Mesenchymal stem cell (in vitro differentiated cells and primary cell): ENCODE measurements around the gene BCL6B.

Experiments used
- DNase-seq: peaks from one replicate; pipeline ENCODE4 v3.0.0-alpha.2; 2013
- H2AFZ ChIP-seq: one replicate; pipeline ENCODE4 v1.6.1; 2013; ENCODE audit warnings: low read depth, mild to moderate bottlenecking, control low read depth, inconsistent platforms, low read length, moderate library complexity
- H2AK5ac ChIP-seq: 2 replicates; pipeline ENCODE4 v1.6.1; 2013; ENCODE audit warnings: low read length, moderate library complexity, mild to moderate bottlenecking, inconsistent platforms; ENCODE audit not compliant: severe bottlenecking
- H2BK120ac ChIP-seq: one replicate; pipeline ENCODE4 v1.6.1; 2013; ENCODE audit warnings: low read depth, mild to moderate bottlenecking, inconsistent platforms, low read length, moderate library complexity
- H2BK12ac ChIP-seq, 2 experiments: one replicate each; pipeline ENCODE4 v1.6.1; 2013; ENCODE audit warnings: inconsistent platforms in 2 of 2, low read length in 2 of 2, mild to moderate bottlenecking in 2 of 2, moderate library complexity in 2 of 2, control low read depth in 1 of 2
- H2BK15ac ChIP-seq: one replicate; pipeline ENCODE4 v1.6.1; 2013; ENCODE audit warnings: mild to moderate bottlenecking, low read depth, inconsistent platforms; ENCODE audit not compliant: poor library complexity, severe bottlenecking
- H2BK5ac ChIP-seq: 2 replicates; pipeline ENCODE4 v1.6.1; 2013; ENCODE audit warnings: low read depth, mild to moderate bottlenecking, low read length, control low read depth, inconsistent platforms; ENCODE audit not compliant: poor library complexity, severe bottlenecking
- H3K14ac ChIP-seq, 2 experiments: one replicate each; pipeline ENCODE4 v1.6.1; 2013; ENCODE audit warnings: inconsistent platforms in 2 of 2, low read length in 2 of 2, control low read depth in 1 of 2, mild to moderate bottlenecking in 1 of 2, moderate library complexity in 1 of 2
- H3K18ac ChIP-seq, 2 experiments: one replicate each; pipeline ENCODE4 v1.6.1; 2013; ENCODE audit warnings: inconsistent platforms in 2 of 2, low read length in 2 of 2, control low read depth in 1 of 2, low read depth in 1 of 2, mild to moderate bottlenecking in 1 of 2
- H3K23ac ChIP-seq, 2 experiments: one replicate each; pipeline ENCODE4 v1.6.1; 2013; ENCODE audit warnings: inconsistent platforms in 2 of 2, low read length in 2 of 2, mild to moderate bottlenecking in 2 of 2, moderate library complexity in 2 of 2, control low read depth in 1 of 2
- H3K27ac ChIP-seq: 2 replicates; pipeline ENCODE4 v1.5.1; 2013; ENCODE audit warnings: mild to moderate bottlenecking, moderate library complexity, low read length, control low read depth, inconsistent platforms; ENCODE audit not compliant: poor library complexity, severe bottlenecking
- H3K27me3 ChIP-seq, 2 experiments: 2 replicates each; pipeline versions ENCODE4 v1.6.1 to v1.7.0; 2013; ENCODE audit warnings: low read length in 2 of 2, mild to moderate bottlenecking in 2 of 2, moderate library complexity in 2 of 2, control low read depth in 1 of 2, inconsistent platforms in 1 of 2; ENCODE audit not compliant: control insufficient read depth in 1 of 2, insufficient read depth in 1 of 2
- H3K36me3 ChIP-seq, 2 experiments: 2 replicates each; pipeline versions ENCODE4 v1.6.1 to v1.7.0; 2013; ENCODE audit warnings: low read length in 2 of 2, control low read depth in 1 of 2, inconsistent platforms in 1 of 2, low read depth in 1 of 2, mild to moderate bottlenecking in 1 of 2; ENCODE audit not compliant: insufficient read depth in 2 of 2, control insufficient read depth in 1 of 2
- H3K4ac ChIP-seq, 2 experiments: one replicate each; pipeline ENCODE4 v1.6.1; 2013; ENCODE audit warnings: inconsistent platforms in 2 of 2, low read length in 2 of 2, mild to moderate bottlenecking in 2 of 2, moderate library complexity in 2 of 2, control low read depth in 1 of 2, low read depth in 1 of 2
- H3K4me1 ChIP-seq: 2 replicates; pipeline ENCODE4 v1.6.1; 2013; ENCODE audit warnings: low read depth, low read length, control low read depth; ENCODE audit not compliant: control insufficient read depth, insufficient read depth
- H3K4me2 ChIP-seq: 2 replicates; pipeline ENCODE4 v1.6.1; 2013; ENCODE audit warnings: low read length, mild to moderate bottlenecking, inconsistent platforms; ENCODE audit not compliant: poor library complexity, severe bottlenecking
- H3K4me3 ChIP-seq, 2 experiments: 2 replicates each; pipeline versions ENCODE4 v1.5.1 to v1.7.0; 2013; ENCODE audit warnings: low read length in 2 of 2, mild to moderate bottlenecking in 2 of 2, control low read depth in 1 of 2, low read depth in 1 of 2; ENCODE audit not compliant: insufficient read depth in 1 of 2
- H3K79me1 ChIP-seq: replicated peaks from 2 replicates; pipeline ENCODE4 v1.6.1; 2013; ENCODE audit warnings: mild to moderate bottlenecking, control low read depth, low read length, inconsistent platforms; ENCODE audit not compliant: poor library complexity, severe bottlenecking
- H3K9ac ChIP-seq: 2 replicates; pipeline ENCODE4 v1.7.0; 2013; ENCODE audit warnings: mild to moderate bottlenecking, low read length, moderate library complexity
- H3K9me3 ChIP-seq: 2 replicates; pipeline ENCODE4 v1.7.0; 2013; ENCODE audit warnings: mild to moderate bottlenecking, low read length; ENCODE audit not compliant: control insufficient read depth
- H4K8ac ChIP-seq: one replicate; pipeline ENCODE4 v1.6.1; 2013; ENCODE audit warnings: inconsistent platforms, mild to moderate bottlenecking, low read length, moderate library complexity
- H4K91ac ChIP-seq: one replicate; pipeline ENCODE4 v1.6.1; 2013; ENCODE audit warnings: mild to moderate bottlenecking, low read length, inconsistent platforms
- WGBS: methylation state at CpG from one replicate; pipeline ENCODE4 v1.1.7; 2013; ENCODE audit warnings: mixed read lengths; 5-methylcytosine and 5-hydroxymethylcytosine counted together

BCL6B gene

DNA sequence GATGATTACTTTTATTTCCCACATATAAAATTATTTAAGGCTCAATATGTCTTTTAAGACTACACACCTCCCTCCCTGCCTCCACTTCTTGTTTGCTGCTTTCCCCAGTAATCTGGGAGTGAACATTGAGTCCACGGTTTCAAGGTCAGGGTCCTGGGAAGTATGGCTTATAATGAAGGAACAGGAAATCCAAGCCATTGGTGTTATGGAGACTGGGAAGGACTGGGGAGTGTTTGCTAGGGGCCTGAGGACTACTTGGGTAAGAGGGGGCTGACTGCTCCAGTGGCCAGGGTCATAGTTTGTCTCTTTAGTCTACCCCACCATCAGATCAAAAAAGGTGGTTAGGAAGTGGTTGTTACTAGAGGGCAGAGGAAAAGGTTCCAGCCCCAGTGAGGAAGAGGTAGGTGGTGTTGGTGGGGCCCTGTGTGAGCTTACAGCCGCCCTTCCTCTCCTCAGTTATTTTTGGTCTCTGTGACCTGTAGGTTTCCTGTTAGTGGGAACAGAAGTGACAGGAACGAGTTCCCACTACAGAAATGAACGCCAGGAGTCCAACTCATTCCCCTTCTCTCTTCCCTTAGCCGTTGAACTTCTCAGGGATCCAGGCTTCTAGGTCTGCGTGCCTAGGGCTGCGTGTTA lies 12.2 kb downstream of the BCL6B start:
- Histone ChIP-seq H3K4me1 (peaks cover 16% of the 10 kb centered on the region), H2BK120ac (peak overlapping the region; percentile 2), H3K27ac (peak overlapping the region; percentile 56), H4K8ac (peak overlapping the region; percentile 54), H3K23ac (peak overlapping the region in 1 of 2 experiments; percentile 35), H3K79me1 (peaks cover 12% of the 10 kb centered on the region), H4K91ac (peak overlapping the region; percentile 81), H2AK5ac (peak overlapping the region; percentile 50), H3K4ac (peak overlapping the region; percentile 88 to 97), H3K14ac (no peak overlapping the region), H2AFZ (no peak overlapping the region), H3K36me3 (peaks cover 0 to 3% of the 10 kb centered on the region in 2 experiments), H3K4me3 (peak overlapping the region; percentile 52 to 80), H2BK15ac (no peak overlapping the region), H3K18ac (peak overlapping the region; percentile 76 to 86), H3K9me3 (no peaks in the 10 kb centered on the region), H3K9ac (peak overlapping the region; percentile 85), H3K4me2 (peak overlapping the region; percentile 67), H2BK5ac (no peak overlapping the region), H3K27me3 (no peaks in the 10 kb centered on the region), H2BK12ac (no peak overlapping the region)
- no peak for DNase-seq
- WGBS: 23% methylated on average over 6 of the region's 7 CpGs

DNA sequence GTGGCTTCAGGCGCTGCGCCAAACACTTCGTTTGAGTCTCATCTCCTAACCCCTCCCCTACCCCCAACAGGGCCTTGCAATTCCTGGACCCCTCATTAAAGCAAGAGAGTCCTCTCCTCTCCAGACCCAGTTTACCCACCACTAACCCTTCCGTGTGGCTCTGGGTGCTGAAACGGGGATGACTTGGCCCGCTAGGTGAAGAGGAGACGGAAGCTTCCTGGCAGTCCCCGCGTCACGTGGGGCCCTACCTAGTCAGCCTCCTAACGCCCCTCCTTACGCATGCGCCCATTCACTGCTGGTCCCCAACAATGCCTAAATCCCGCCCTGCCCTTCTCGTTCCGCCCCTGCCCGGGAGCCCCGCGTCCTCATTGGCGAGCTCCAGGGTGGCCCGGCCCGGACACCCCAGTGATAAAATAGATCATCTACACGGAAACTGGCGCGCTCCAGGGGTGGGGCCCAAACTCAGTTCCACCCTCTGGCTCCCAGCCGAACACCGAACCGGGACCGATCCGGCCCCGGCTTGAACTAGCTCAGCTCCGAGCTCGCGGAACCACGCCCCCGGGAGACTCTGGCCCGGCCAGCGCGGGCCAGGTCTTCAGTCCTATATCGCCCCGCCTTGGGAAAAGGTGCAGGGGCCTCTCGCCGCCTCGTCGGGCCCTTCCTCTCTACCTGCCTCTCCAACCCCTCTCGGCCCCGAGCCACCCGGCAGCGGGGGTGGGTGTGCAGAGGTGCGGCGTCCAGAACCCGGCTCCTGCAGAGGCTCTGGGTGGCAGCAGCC lies 12.9 kb downstream of the BCL6B start, which contains the start of gene SLC16A13:
Gene SLC16A13 (plus strand): TSS at position 425 of the 778 bp plus-strand sequence. CDS start 368 bp downstream, outside the sequence.
- Histone ChIP-seq H3K36me3 (peaks cover 0 to 3% of the 10 kb centered on the region in 2 experiments), H2AK5ac (peak within 1 kb of the TSS; percentile 50), H3K27me3 (no peaks in the 10 kb centered on the region), H4K91ac (peak within 1 kb of the TSS; percentile 81), H3K4ac (peak within 1 kb of the TSS; percentile 88 to 97), H4K8ac (peak within 1 kb of the TSS; percentile 54), H2AFZ (peak within 1 kb of the TSS; percentile 30), H3K27ac (peak within 1 kb of the TSS; percentile 56), H3K14ac (peak within 1 kb of the TSS in 1 of 2 experiments; percentile 69), H3K4me3 (peak within 1 kb of the TSS; percentile 67 to 80), H3K4me1 (peaks cover 16% of the 10 kb centered on the region), H3K9me3 (no peaks in the 10 kb centered on the region), H3K18ac (peak within 1 kb of the TSS; percentile 86 to 87), H2BK12ac (no peak within 1 kb of the TSS), H3K9ac (peak within 1 kb of the TSS; percentile 85), H3K4me2 (peak within 1 kb of the TSS; percentile 85), H3K23ac (peak within 1 kb of the TSS in 1 of 2 experiments; percentile 35), H2BK5ac (no peak within 1 kb of the TSS), H2BK15ac (no peak within 1 kb of the TSS), H2BK120ac (peak within 1 kb of the TSS; percentile 2), H3K79me1 (peaks cover 12% of the 10 kb centered on the region)
- DNase-seq: peak; percentile 96
- WGBS: under 1% methylated on average over 37 of the region's 52 CpGs

- H4K8ac ChIP-seq: no peak overlapping the region
- H2AFZ ChIP-seq: no peak overlapping the region
- no peak for DNase-seq
- H3K27me3 ChIP-seq: peaks cover 17 to 20% of the 10 kb centered on the region in 2 experiments
- no peaks in the 10 kb centered on the region for H3K9me3 ChIP-seq
- H2BK5ac ChIP-seq: no peak overlapping the region
- H3K18ac ChIP-seq: no peak overlapping the region
- H2BK15ac ChIP-seq: no peak overlapping the region
- no peak overlapping the region for H2BK12ac ChIP-seq
- no peak overlapping the region for H4K91ac ChIP-seq
- no peak overlapping the region for H3K27ac ChIP-seq
- peaks cover 12% of the 10 kb centered on the region for H3K79me1 ChIP-seq
- no peak overlapping the region for H3K4ac ChIP-seq
- peak overlapping the region in 1 of 2 experiments; percentile 6 for H3K4me3 ChIP-seq
- no peak overlapping the region for H2BK120ac ChIP-seq
- no peak overlapping the region for H3K9ac ChIP-seq
- H3K4me2 ChIP-seq: no peak overlapping the region
- H3K23ac ChIP-seq: peak overlapping the region in 1 of 2 experiments; percentile 56
- WGBS: 84% methylated on average over 19 of the region's 19 CpGs
- peaks cover 0 to 3% of the 10 kb centered on the region in 2 experiments for H3K36me3 ChIP-seq
- peaks cover 32% of the 10 kb centered on the region for H3K4me1 ChIP-seq
- H2AK5ac ChIP-seq: no peak overlapping the region
- no peak overlapping the region for H3K14ac ChIP-seq
Measured at GRCh38 chr17:7038025-7038862, 15.4 kb downstream of the BCL6B start.
